Sigmoid colon (tissue), 7 donors: ENCODE results near the gene SLC22A1. TPM values are rescaled to one million over a fixed set of nuclear protein-coding genes. Genes with fewer than 3 reads are reported as not detected.

Source experiments
- DNase-seq: peaks from one replicate; pipeline ENCODE4 v3.0.0-alpha.2; 2019
- H3K27ac ChIP-seq, 4 donors: fragments of 200-600 bp; sonication (generic); one replicate each; pipeline ENCODE4 v1.5.1; 2016 to 2019; ENCODE audit warnings: mild to moderate bottlenecking in 1 of 4
- H3K27me3 ChIP-seq, 3 donors: fragments of 200-600 bp; sonication (generic); one replicate each; pipeline ENCODE4 v1.5.1; 2019; ENCODE audit warnings: mild to moderate bottlenecking in 1 of 3
- H3K36me3 ChIP-seq, 4 donors: fragments of 200-600 bp; sonication (generic); one replicate each; pipeline ENCODE4 v1.5.1; 2016 to 2019
- H3K4me1 ChIP-seq, 4 donors: fragments of 200-600 bp; sonication (generic); one replicate each; pipeline ENCODE4 v1.5.1; 2017 to 2019
- H3K4me3 ChIP-seq, 4 donors: fragments of 200-600 bp; sonication (generic); one replicate each; pipeline ENCODE4 v1.5.1; 2017 to 2019; ENCODE audit warnings: mild to moderate bottlenecking in 2 of 4, moderate library complexity in 1 of 4
- H3K9me3 ChIP-seq, 4 donors: fragments of 200-600 bp in 3 of 4; sonication (generic) in 3 of 4; one replicate each; pipeline versions ENCODE4 v1.5.1 to v1.6.1; 2013 to 2019
- EP300 ChIP-seq, 4 donors: sonication (generic); formaldehyde crosslinking; IDR thresholded peaks; one replicate each; pipeline ENCODE4 v1.6.1; 2017; ENCODE audit warnings: antibody characterized with exemption in 4 of 4
- POLR2A ChIP-seq, 2 donors: fragments of 450-650 bp; IDR thresholded peaks; one replicate each; pipeline ENCODE4 v1.6.1; 2016; ENCODE audit warnings: antibody characterized with exemption in 2 of 2, mild to moderate bottlenecking in 2 of 2, moderate library complexity in 2 of 2
- POLR2AphosphoS5 ChIP-seq, 4 donors: sonication (generic); formaldehyde crosslinking; IDR thresholded peaks; one replicate each; pipeline ENCODE4 v1.6.1; 2017; ENCODE audit warnings: antibody characterized with exemption in 4 of 4
- WGBS, 2 donors: extraction: QIAGEN DNeasy Blood & Tissue Kit; methylation state at CpG; one replicate each; pipeline ENCODE4 v1.1.7; 2013; 5-methylcytosine and 5-hydroxymethylcytosine counted together
- intact Hi-C: fragments of 100-400 bp; cut with DNase I; formaldehyde crosslinking; loops from one replicate; pipeline ENCODE4 v1.15.1; 2023
- polyA plus RNA-seq, 3 donors: library from polyadenylated mRNA; stranded (reverse); fragments of 200-250 nt; gene quantifications; one replicate each; pipeline ENCODE4 v1.2.3, GENCODE V29; 2013
- total RNA-seq, 4 donors: library from RNA; depleted of rRNA; stranded (reverse); fragments of >200 nt; gene quantifications; one replicate each; pipeline ENCODE4 v1.1.0, GENCODE V29; 2016
- TF ChIP-seq, protein P1 (sequence below), 4 experiments: fragments of 450-650 bp in 3 of 4; fragments of 200-600 bp in 1 of 4; IDR thresholded peaks; one replicate each; pipeline ENCODE4 v1.5.1; 2016 to 2019; ENCODE audit warnings: antibody characterized with exemption in 4 of 4, mild to moderate bottlenecking in 3 of 4, moderate library complexity in 2 of 4
- donor health status: healthy with polysubstance abuse.
- donor health status: Bipolar disorder and iron deficiency.
- donor health status: healthy.

Gene SLC22A1
- total and polyA plus RNA-seq, 7 donors: 0.58 to 1.9 (median 1.0) TPM; not detected in 3

DNA sequence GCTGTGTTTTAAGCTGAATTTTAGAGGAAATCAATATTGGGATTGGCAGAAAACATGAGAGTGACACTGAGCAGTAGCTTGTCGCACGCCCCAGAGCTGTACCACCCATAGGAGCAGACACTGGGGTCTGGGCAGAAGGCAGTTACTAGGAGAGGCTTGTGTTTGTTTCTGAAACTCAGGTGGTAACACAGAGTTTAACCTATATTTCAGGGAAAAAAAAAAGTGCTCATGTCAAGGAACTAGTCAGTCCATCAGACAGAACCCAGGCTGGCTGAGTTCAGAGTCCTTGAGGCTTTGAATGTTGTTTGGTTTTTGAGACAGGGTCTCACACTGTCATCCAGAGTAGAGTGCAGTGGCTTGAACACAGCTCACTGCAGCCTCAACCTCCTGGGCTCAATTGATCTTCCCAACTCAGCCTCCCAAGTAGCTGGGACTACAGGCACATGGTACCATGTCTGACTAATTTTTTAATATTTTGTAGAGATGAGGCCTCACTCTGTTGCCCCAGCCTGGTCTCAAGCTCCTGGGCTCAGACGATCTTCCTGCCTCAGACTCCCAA lies 6.6 kb downstream of the SLC22A1 start:
- Histone ChIP-seq H3K4me1 (no peaks in the 10 kb centered on the region), H3K27ac (no peak overlapping the region), H3K4me3 (no peak overlapping the region), H3K36me3 (no peaks in the 10 kb centered on the region), H3K27me3 (no peaks in the 10 kb centered on the region), H3K9me3 (no peaks in the 10 kb centered on the region)
- intact Hi-C loops: no loop called here
- WGBS, 2 donors: 93 to 94% methylated on average over 3 of the region's 3 CpGs
- no peak for DNase-seq
- TF ChIP-seq, protein P1, sequence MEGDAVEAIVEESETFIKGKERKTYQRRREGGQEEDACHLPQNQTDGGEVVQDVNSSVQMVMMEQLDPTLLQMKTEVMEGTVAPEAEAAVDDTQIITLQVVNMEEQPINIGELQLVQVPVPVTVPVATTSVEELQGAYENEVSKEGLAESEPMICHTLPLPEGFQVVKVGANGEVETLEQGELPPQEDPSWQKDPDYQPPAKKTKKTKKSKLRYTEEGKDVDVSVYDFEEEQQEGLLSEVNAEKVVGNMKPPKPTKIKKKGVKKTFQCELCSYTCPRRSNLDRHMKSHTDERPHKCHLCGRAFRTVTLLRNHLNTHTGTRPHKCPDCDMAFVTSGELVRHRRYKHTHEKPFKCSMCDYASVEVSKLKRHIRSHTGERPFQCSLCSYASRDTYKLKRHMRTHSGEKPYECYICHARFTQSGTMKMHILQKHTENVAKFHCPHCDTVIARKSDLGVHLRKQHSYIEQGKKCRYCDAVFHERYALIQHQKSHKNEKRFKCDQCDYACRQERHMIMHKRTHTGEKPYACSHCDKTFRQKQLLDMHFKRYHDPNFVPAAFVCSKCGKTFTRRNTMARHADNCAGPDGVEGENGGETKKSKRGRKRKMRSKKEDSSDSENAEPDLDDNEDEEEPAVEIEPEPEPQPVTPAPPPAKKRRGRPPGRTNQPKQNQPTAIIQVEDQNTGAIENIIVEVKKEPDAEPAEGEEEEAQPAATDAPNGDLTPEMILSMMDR (IDR thresholded peaks at IDR 0.05): no peak
- TF ChIP-seq POLR2A (IDR thresholded peaks at IDR 0.05) (no peak), POLR2AphosphoS5 (IDR thresholded peaks at IDR 0.05) (no peak), EP300 (IDR thresholded peaks at IDR 0.05) (no peak)

DNA sequence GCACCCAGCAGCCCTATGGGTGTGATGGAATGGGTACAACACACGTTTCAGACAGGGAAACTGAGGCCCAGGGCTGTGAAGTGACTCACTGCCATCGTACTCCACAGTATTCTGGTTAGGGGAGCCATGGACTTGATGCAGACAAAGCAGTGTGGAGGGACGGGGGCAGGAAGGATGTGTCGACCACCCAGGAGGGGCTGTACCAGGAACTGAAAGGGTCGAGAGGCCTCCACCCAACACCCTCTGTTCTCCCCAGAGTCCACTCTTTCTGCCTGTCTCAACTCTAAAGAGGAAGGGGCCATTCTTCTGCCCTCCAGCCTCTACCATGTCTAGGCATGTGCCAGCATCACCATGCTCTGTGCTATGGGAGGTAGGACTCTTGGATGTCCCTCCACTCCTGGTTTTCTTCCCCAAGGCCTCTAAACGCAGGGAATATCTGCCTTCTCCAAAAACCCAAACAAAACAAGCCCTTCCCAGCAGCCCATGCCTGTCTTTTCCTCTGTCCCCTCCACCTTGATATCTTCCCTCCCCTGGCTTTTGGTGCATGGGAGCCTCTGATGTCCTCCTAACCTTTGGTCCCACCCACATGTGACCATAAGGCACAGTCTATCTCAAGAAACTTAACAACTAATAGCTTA lies 7.4 kb downstream of the SLC22A1 start:
- no peak for DNase-seq
- Histone ChIP-seq H3K27ac (no peak overlapping the region), H3K27me3 (no peaks in the 10 kb centered on the region), H3K36me3 (no peaks in the 10 kb centered on the region), H3K9me3 (no peaks in the 10 kb centered on the region), H3K4me3 (no peak overlapping the region), H3K4me1 (no peaks in the 10 kb centered on the region)
- TF ChIP-seq, protein P1 (IDR thresholded peaks at IDR 0.05): no peak
- TF ChIP-seq POLR2AphosphoS5 (IDR thresholded peaks at IDR 0.05): no peak
- no peak for TF ChIP-seq EP300 (IDR thresholded peaks at IDR 0.05)
- TF ChIP-seq POLR2A (IDR thresholded peaks at IDR 0.05): no peak
- 77 to 85% methylated on average over 6 of the region's 6 CpGs for WGBS, 2 donors
- intact Hi-C loops: no loop called here

DNA sequence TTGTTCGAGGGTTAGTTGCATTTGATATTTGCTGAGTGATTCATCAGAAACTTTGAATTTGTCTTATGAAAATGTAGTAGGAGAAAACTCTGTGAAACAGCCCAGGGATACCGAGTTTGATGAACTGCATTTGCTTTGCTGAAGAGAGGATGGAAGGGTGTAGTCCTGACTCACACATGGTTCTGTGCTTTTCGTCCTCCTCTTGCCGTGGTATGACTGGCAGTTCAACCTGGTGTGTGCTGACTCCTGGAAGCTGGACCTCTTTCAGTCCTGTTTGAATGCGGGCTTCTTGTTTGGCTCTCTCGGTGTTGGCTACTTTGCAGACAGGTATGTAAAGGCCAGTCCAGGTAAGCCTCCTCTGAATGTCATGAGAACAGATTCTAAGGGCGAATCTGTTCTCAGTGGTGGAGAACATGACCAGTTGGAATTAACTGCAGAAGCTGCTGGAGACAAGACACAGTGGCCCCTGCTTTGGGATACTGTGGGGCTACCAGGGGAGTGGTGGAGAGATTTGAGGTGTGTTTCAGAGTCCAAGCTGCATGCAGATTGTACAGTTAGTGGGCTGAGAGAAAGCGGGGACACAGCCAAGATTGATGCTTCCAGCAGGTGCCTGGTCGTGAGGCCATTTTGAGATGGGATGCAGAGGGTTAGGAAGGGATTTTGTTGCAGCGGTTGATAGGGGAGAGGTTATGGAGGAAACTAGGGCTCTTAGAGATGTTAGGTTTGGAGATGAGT lies 8.4 kb downstream of the SLC22A1 start:
- DNase-seq: no peak
- intact Hi-C loops: no loop called here
- TF ChIP-seq EP300 (IDR thresholded peaks at IDR 0.05): no peak
- TF ChIP-seq, protein P1 (IDR thresholded peaks at IDR 0.05): no peak
- TF ChIP-seq POLR2AphosphoS5 (IDR thresholded peaks at IDR 0.05): no peak
- no peak for TF ChIP-seq POLR2A (IDR thresholded peaks at IDR 0.05)
- Histone ChIP-seq H3K36me3 (no peaks in the 10 kb centered on the region), H3K27ac (no peak overlapping the region), H3K4me1 (no peaks in the 10 kb centered on the region), H3K9me3 (no peaks in the 10 kb centered on the region), H3K27me3 (no peaks in the 10 kb centered on the region), H3K4me3 (no peak overlapping the region)
- 89 to 93% methylated on average over 10 of the region's 10 CpGs for whole genome bisulfite sequencing, 2 donors

DNA sequence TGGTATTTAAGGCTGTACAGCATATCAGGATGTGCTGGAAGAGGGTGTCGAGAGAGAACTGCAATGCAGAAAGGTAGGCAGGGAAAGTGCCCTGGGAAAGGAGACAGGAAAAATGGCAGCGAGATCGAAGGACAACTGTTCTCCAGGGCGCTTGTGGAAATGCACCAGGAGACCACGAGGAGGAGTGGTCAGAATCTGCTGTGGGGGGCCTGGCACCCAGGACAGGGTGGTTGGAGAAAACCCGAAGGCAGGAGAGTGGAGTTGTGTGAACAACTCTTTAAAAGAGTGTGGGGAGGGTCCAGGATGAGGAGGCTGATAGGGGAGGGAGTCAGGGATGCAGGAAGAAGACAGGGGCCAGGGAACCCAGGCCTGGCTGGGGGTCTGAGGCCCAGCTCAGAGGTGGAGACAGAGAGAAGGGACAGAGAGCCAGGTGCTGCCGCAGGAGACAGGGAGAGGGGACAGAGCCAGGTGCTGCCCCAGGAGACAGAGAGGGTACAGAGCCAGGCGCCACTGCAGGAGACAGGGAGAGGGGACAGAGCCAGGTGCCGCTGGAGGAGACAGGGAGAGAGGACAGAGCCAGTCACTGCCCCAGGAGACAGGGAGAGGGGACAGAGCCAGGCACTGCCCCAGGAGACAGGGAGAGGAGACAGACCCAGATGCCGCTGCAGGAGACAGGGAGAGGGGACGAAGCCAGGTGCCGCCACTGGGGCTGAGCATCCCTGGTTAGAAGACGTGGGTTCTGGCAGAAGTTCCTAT lies 9.3 kb downstream of the SLC22A1 start:
- Histone ChIP-seq H3K4me3 (no peak overlapping the region), H3K36me3 (no peaks in the 10 kb centered on the region), H3K9me3 (no peaks in the 10 kb centered on the region), H3K27ac (no peak overlapping the region), H3K4me1 (no peaks in the 10 kb centered on the region), H3K27me3 (no peaks in the 10 kb centered on the region)
- intact Hi-C loops: no loop called here
- no peak for TF ChIP-seq POLR2AphosphoS5 (IDR thresholded peaks at IDR 0.05)
- TF ChIP-seq POLR2A (IDR thresholded peaks at IDR 0.05): no peak
- TF ChIP-seq, protein P1 (IDR thresholded peaks at IDR 0.05): no peak
- no peak for TF ChIP-seq EP300 (IDR thresholded peaks at IDR 0.05)
- 92 to 95% methylated on average over 13 of the region's 13 CpGs for whole genome bisulfite sequencing, 2 donors
- DNase-seq: no peak
